HG03039 (cell line): ENCODE results near the gene PHC2.

Source experiments
- ATAC-seq: cut with Tn5 transposase; IDR thresholded peaks from one replicate; pipeline ENCODE4 v1.9.1; 2021; ENCODE audit warnings: mild to moderate bottlenecking, moderate library complexity; ENCODE audit not compliant: unreplicated experiment

PHC2 gene

GRCh38 chr1:33354707-33355316 lies 76.1 kb downstream of the PHC2 start:
- no peak for ATAC-seq

GRCh38 chr1:33353531-33353930 lies 77.4 kb downstream of the PHC2 start:
- no peak for ATAC-seq

- ATAC-seq: no peak
These were observed 79.6 kb downstream of the PHC2 start for GRCh38 chr1:33351281-33351660.

- no peak for ATAC-seq
These were observed 80.1 kb downstream of the PHC2 start for GRCh38 chr1:33350611-33351280.

DNA sequence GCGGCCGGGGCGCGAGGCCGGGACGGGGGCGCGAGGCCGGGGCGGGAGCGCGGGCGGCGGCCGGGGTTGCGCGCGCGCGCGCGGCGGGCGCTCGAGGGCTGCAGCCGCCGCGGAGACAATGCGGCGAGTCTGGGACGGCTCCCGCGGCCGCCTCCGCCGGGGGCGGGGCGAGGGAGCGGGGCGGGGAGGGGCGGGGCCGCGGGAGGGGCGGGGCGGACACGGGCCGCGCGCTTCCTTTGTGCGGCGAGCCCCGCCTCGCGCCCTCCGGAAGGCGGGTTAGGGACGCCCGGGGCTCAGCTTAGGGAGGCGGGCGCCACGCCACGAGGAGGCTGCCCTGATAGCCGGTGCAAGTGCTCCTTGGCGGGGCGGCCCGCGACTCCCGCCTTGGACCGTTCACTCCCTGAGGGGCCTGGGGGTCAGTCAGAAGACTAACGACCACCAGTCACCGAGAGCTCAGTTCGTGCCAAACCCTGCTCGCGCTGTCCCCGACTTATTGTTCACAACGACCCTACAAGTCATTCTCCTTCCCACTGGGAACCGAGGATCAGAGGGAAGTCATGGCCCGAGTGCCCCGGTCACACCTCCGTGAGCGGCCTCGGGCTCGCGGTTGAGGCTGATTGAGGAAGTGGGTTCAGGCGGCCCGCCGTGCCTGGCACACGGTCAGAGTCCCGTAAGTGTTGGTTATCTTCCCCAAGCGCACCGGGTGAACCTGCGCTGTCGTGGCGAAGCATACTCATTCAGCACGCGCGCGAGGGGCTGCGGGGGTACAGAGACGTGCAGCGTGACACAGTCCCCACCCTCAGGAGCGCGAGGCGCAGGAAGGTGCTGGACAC lies 80.9 kb downstream of the PHC2 start:
- peak; percentile 74 for ATAC-seq

GRCh38 chr1:33349081-33349759 lies 81.7 kb downstream of the PHC2 start:
- ATAC-seq: peak; percentile 36

- no peak for ATAC-seq
These were observed 82.2 kb downstream of the PHC2 start for GRCh38 chr1:33348676-33349080.

DNA sequence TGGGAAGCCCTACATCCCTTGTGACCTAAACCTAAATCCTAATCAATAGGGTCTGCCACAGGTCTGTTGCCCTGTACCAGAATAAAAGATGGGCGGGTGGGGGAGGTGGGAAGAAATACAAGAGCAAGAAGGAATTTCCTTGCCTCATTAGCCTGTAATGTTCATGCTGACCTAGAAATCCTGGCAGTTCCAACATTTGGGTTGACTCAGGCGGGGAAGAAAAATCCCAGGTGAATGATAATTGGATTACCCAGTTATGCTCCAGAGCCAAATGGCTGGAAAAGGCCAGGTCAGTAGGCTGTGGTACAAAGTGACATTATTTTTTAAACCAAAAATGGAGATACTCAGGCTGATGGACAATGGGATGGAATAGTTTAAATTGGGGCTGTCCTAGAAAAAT lies 82.7 kb downstream of the PHC2 start:
- ATAC-seq: no peak

DNA sequence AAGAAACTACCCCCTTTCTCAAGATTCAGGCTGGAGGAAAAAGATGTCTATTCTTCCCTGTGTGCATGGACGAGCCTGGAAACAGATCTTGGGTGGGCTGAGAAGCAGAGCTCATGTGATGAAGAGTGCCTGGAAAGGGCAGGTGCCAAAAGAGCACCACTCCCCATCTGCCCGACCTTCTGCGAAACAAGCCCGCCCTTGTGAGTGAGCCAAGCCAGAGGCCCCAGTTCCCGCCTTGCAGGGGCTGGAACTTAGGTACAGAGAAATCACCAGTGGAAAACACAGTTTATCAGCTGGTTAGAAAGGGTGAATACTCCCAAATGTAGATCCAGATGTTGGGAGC lies 83.3 kb downstream of the PHC2 start:
- no peak for ATAC-seq

- ATAC-seq: no peak
These were observed 83.8 kb downstream of the PHC2 start for GRCh38 chr1:33346927-33347649.

DNA sequence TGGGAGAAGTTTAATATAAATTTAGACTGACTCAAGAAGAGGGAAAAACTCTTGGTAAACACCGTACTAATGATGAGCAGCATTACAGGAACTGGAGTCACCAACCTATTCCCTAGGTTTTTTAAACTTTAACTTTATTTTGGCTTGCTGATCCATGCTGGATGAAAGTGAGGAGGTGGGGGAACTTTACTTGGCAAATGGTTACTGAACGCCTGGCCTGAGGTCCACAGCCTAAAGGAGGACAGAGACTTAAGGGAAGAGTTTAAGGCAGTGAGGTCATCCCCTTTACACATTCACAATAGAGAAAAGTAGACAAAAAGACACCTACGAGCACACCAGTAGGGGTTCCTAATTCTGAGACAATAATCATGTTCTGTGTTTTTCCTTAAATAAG lies 84.4 kb downstream of the PHC2 start:
- no peak for ATAC-seq

GRCh38 chr1:33344896-33345560 lies 85.9 kb downstream of the PHC2 start:
- ATAC-seq: no peak

DNA sequence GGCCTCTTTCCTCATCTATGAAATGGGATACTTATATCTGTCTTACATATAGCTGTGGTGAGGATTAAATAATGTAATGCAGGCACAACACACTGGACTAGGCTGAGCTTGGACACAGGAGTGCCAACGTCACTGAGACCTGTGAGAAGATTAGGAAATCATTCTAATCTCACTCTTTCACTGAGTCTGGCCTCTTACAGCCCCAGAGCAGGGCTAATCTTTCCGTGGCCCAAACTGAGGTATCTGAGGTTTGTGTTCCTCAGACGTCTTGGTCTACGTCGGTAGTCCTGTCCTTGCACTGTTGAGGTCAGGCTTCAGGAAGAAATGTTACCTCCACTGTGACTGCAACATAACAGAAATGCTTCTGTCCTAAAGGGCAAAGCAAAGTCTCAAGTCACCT lies 87.4 kb downstream of the PHC2 start:
- no peak for ATAC-seq

GRCh38 chr1:33342041-33342723 lies 88.7 kb downstream of the PHC2 start:
- ATAC-seq: no peak

DNA sequence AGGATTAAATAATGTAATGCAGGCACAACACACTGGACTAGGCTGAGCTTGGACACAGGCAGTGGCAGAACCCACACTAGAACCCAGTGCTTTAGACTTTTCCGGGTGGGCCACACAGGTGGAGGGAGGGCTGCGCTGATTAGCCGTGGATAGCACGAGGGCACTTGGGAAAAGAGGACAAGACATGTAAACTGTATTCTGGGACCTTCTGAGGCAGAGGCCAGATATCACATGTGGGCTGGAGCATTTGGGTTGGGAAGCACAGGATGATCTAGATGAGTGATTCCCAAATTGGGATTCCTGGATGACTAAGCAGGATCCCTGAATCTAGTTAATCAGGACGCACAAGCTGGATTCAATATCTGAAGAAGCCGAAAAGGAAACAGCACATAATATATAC lies 89.7 kb downstream of the PHC2 start:
- no peak for ATAC-seq

GRCh38 chr1:33339413-33339812 lies 91.5 kb downstream of the PHC2 start:
- ATAC-seq: no peak

DNA sequence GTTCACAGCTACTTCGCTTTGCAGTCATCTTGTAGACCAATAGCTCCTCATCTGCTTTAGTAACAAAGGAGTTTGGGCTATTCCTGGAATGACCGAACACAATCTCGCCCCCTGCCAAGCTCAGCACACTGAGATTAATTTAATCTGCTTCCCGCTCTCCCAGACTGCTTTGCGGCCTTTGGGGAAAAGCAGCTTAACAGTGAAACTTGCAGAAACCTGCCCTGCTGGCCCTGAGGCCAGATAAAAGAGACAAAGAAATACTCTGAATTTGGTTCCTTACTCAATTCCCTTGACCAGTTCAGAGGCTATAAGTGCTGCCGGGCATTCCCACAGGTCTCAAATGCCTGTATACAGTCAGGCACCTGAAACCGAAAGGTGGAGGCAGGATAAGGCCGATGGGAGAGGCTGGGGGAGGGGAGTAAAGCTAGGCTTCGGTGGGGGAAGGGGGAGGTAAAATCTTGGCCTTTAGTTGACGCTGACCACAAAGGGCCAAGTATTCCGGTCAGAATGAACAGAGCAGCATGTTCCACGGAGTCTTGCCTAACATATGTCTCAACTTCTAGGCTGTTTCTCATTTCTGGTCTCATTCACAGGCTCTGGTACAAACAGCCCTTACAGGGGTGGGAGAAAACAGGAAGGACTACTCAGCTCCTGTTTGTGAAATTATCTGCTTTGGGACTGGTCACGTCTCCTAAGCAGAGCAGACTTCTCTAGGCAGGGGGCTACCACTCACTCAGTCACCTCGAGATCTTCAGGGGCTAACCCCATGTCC lies 92.3 kb downstream of the PHC2 start:
- no peak for ATAC-seq

DNA sequence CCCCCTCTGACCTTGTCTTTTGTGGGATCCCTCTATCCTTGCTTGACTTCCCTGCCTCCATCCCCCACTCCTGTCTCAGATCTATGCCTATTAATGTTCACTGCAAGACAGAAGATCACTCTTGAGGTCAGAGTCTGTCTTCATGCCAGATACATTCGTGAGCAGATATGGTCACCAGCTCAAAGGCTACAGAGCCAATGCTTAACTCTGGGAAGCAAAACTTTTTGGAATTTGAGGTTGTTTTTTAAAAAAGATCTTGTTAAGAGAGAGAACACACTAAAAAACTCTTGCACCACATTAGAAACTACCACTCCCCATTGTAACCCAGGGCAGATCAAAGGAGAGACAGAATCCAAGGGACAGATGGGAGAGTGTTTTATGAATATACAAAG lies 92.9 kb downstream of the PHC2 start:
- no peak for ATAC-seq

GRCh38 chr1:33337441-33337840 lies 93.5 kb downstream of the PHC2 start:
- no peak for ATAC-seq
